Inflammatory macrophage treated with lipopolysaccharide for 4 hours (primary cell): ENCODE data around the gene BTBD9.

Source experiments
- DNase-seq: peaks from one replicate; pipeline ENCODE4 v3.0.0-alpha.2; 2020

BTBD9 gene

DNA sequence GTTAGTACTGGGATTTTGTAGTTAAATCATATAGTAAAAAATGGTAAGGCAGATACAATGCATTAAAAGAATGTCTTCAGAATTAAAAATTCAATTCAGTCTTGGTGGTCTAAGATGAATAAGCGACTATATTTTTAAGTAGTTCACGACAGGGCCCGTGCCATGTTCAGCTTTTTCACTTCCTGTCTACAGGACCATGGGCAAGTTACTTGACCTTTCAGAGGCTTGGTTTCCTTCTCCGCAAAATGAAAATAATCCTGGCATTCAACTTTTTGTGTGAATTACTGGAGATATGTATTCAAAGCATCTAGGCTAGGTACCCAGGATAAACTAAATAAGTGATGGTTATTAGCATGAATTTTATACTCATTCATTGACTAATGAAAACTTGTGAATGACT is 216.0 kb downstream of the BTBD9 start:
- no peak for DNase-seq

DNA sequence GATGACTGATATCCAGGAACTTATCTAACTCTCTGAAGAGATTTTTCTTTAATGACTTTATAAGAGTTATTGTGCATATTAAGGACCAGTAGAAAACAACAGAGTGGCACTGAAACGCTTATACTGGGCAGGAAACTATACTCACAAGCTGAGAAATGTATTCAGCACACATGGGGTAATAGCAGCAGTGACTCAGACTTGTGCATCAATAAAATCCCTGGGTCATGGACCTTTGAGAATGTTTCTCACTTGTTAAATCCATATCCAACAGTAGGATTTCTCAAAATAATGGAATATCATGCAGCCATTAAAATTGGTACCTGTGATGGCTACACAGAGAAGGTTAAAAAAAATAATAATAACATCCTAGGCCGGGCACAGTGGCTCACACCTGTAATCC is 219.5 kb downstream of the BTBD9 start:
- DNase-seq = no peak

DNA sequence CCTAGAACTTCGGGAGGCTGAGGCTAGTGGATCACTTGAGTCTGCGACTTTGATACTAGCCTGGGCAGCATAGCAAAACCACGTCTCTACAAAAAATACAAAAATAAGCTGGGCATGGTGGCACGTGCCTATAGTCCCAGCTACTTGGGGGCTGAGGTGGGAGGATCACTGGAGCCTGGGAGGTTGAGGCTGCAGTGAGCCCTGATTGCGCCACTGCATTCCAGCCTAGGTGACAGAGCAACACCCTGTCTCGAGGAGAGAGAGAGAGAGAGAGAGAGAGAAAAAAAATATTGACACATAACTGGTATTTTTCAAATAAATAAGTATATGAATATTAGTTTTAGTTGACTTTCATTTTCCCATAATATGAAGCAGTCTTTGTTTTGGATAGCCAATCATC is 222.2 kb downstream of the BTBD9 start:
- no peak for DNase-seq

DNA sequence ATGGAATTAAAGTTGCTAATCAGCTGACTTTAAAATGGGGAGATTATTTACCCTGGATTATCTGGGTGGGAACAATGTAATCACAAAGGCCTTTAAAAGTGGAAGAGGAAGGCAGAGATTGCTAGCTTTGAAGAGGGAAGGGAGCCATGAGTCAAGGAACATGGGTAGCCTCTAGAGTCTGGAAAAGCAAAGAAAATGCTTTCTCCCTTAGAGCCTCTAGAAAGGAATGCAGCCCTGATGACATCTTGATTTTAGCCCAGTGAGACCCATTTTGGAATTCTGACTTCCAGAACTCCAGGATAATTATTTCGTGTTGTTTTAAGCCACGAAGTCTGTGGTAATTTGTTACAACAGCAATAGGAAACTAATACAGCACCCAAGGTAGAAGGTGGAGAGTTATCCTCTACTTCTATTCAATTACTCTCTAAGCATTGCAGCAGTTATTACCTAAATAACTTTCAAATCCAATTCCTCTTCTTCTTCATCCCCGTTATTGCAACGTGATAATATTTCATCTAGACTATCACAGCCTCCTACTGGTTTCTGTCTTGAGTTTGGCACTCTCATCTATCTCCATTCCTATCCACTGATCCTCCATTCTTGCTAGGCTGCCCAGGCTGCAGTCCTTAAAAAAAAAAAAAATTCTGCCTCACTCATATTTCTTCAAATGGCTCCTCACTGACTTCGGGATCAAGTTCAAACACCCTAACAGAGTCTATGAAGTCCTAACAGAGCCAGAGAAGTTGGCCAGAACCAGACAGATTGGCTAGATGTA is 224.3 kb downstream of the BTBD9 start:
- DNase-seq = no peak

- DNase-seq = no peak
These were observed 226.5 kb downstream of the BTBD9 start for GRCh38 chr6:38413102-38413800.

GRCh38 chr6:38407192-38407591 is 232.5 kb downstream of the BTBD9 start:
- peak; percentile 23 for DNase-seq

DNA sequence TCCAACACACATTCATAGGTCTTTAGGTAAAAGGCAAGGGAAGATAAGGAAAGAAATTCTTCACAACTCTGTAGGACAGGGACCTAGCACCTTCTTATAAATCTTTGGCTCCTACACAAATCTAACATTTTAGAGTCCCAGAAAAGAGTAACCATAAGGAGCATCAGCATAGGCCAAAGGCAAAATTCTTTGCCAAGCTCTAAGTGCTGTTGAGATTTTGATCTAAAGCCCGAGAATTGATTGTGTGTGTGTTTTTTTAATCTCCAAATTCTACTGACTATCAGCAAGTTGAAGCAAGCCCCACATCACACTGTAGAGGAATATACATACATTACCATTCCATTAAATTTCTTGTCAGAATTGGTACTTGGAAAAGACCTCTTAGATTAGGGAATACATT is 233.6 kb downstream of the BTBD9 start:
- no peak for DNase-seq

GRCh38 chr6:38404900-38405556 is 234.7 kb downstream of the BTBD9 start:
- DNase-seq = no peak

GRCh38 chr6:38404355-38404754 is 235.4 kb downstream of the BTBD9 start:
- DNase-seq = no peak

- DNase-seq = no peak
These were observed 236.2 kb downstream of the BTBD9 start for GRCh38 chr6:38403548-38403947.

DNA sequence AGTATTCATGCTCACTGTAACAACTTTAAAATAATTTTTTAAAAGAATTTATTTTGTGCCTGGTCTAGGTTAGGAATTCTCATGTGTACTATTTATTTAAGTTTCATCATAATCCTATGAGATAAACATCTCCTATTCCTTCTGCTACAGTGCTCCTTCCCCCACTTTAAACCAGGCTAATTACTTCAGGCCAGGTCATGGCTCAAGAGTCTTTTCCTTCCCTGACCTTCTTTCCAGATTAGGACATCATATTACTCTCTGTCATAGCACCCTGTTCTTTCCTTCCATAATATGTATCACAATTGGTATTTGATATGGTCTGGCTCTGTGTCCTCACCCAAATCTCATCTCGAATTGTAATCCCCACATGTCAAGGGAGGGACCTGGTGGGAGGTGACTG is 239.0 kb downstream of the BTBD9 start:
- DNase-seq = no peak

GRCh38 chr6:38400101-38400500 is 239.6 kb downstream of the BTBD9 start:
- no peak for DNase-seq

- DNase-seq = no peak
These were observed 243.5 kb downstream of the BTBD9 start for GRCh38 chr6:38396209-38396608.

GRCh38 chr6:38393986-38394385 is 245.7 kb downstream of the BTBD9 start:
- no peak for DNase-seq

- no peak for DNase-seq
These were observed 247.8 kb downstream of the BTBD9 start for GRCh38 chr6:38391626-38392579.

DNA sequence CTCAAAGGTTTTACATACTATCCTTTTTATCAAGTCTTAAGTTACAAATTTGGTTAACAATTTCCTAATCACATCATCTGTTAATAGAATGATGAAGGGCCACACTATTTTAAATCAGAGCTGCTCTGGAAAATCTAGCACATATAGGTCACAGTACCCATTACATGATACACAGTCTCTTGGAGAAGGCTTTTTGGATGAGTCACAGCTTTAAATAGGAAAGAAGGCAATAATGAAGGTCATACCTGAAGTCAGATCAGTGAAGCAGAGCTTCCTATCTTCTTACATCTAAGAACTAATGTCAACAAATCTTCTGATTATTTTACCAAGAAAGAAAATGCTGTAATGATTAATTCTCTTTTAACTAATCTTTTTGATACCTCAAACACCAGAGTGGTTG is 248.5 kb downstream of the BTBD9 start:
- DNase-seq = no peak

DNA sequence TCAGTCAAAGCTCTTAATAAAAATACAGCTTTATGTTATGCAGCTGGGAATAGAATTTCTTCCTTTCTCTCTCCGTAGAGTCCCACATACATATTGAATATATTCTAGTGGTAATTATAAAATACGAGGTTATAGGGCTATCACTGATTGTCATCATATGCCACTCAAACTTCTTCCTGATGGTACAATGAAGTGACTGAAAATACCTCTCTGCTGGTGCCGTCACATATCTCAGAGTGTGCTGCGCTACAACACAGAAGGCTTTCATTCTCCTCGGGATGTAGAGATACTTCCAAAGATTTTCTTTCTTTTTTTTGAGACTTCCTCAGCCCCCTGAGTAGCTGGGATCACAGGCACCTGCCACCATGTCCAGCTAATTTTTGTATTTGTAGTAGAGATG is 249.9 kb downstream of the BTBD9 start:
- no peak for DNase-seq

- DNase-seq = no peak
These were observed 251.8 kb downstream of the BTBD9 start for GRCh38 chr6:38387971-38388370.

- no peak for DNase-seq
These were observed 252.3 kb downstream of the BTBD9 start for GRCh38 chr6:38387461-38387860.

GRCh38 chr6:38378801-38379200 is 260.9 kb downstream of the BTBD9 start:
- no peak for DNase-seq

- DNase-seq = no peak
These were observed 263.8 kb downstream of the BTBD9 start for GRCh38 chr6:38375937-38376336.

- no peak for DNase-seq
These were observed 264.4 kb downstream of the BTBD9 start for GRCh38 chr6:38375341-38375740.

DNA sequence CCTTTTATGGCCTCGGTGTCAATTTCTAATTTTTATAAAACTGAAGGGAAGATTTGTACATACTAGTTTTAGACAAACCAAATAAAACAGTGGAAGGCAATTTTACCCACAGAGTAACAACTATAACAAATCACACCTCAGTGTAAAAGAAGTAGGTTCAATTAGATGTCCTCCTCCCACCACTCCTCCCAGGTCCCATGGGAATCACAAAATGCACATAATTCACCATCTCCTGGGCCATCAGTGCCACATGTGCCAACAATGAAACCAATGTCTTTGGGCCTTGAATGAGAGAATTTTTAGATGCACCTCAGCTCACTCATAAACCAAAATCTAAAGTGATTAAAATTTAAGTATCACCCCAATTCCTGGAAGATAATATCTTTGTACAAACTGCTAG is 267.8 kb downstream of the BTBD9 start:
- no peak for DNase-seq
